HUDEP-2 (cell line): ENCODE measurements around the gene AMBP.
"Not testable (repeated sequence)": the region's sequence is repeated elsewhere in the genome, so short reads cannot be mapped to it uniquely, and the experiment has no call there.

Experiments
- DNase-seq, 76 experiments: peaks; one replicate each; lab custom pipeline; 2025; ENCODE audit not compliant: unreplicated experiment in 76 of 76; lab: John Stamatoyannopoulos, UW

Gene AMBP

GRCh38 chr9:114092336-114092735 lies 14.2 kb upstream of the AMBP start:
- DNase-seq, result no peak

DNA sequence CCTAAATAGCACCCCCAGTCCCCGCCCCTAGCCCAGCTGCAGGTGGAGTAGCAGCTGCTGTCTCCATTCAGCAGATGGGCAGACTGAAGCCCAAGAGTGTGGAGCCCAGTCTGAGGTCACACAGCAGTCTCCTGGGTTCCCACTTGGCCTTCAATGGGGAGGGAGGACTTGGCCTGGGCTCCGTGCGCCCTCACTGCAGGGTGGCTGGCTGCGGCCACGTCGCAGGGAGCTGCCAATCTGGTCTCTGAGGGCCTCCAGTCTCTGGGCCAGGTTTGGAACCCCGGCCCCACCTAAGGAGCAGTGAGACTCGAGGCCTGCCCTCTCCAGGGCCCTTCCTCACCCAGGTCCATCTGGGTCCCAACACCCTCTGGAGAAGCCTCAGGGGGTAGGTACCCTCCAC lies 13.6 kb upstream of the AMBP start:
- DNase-seq, result no peak

- DNase-seq, result no peak
Observed at GRCh38 chr9:114090798-114091197, 12.7 kb upstream of the AMBP start.

DNA sequence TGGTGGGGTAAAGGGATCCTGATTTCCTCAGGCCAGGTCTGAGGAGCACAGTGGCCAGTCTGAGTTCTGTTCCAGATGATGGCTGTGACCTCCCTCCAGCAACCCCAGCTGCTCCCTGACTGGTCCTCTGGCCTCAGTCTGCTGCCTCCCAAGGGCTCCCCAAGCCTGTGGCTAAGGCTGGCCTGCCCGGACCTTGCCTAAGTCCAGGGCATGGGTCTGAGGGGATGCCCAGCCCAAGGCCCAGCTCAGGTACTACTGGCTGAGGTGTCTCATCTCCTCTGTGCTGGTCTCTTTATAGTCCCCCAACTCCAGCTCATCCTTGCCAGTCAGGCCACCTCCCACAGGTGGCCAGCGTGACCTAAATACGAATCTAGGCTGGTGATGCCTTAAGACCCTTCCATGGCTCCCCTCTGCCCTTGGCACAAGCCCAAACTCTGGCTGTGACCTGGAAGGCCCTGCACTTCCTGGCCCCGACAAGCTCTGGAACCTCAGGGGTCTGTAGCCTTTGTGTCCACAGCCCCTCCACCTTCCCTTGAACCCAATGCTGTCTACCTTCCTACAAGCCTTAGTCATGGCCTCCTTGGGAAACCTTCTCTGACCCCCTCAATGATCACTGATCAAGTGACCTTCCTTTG lies 11.2 kb upstream of the AMBP start:
- DNase-seq, result no peak

- no peak for DNase-seq
Observed at GRCh38 chr9:114088571-114089170, 10.6 kb upstream of the AMBP start.

GRCh38 chr9:114087721-114088120 lies 9.6 kb upstream of the AMBP start:
- DNase-seq, result no peak

DNA sequence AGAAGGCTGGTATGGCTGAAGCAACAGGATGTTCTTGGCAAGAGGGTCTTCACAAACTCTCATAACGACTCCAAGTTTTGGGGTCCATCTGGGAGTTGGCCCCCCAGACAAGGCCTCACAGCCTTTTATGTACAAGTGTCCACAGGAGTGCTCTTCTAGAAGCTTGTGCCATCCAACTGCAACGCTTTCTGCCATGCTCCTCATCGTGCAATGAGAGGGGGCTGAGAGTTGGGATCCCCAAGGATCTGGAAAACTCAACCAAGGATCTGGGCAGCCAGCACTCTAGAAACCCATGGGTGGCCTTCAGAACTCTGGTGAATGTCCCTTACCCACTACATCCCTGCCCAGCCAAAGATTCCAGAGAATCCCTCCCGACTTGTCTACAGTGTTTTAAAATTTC lies 8.5 kb upstream of the AMBP start:
- no peak for DNase-seq

- DNase-seq, result no peak
Observed at GRCh38 chr9:114086009-114086408, 7.9 kb upstream of the AMBP start.

DNA sequence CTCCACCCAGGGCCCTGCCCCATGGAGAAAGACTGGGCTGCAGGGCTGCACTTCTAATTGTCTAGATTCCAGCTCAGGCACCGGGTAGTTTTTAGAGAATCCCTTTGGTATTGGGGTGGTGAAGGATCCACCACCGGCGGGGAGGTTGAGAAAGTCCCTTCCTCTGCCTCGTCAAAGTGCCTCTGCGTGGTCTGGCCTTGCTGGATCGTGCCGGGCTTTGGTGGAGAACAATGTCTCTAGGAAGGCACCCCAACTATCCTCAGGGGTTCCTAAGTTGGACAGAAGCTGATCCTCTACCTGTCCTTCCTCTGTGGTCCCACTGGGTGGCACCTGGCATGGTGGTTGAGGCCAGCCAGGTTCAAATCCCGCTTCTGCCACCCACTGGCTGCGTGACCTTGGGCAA lies 7.3 kb upstream of the AMBP start:
- DNase-seq, result no peak

DNA sequence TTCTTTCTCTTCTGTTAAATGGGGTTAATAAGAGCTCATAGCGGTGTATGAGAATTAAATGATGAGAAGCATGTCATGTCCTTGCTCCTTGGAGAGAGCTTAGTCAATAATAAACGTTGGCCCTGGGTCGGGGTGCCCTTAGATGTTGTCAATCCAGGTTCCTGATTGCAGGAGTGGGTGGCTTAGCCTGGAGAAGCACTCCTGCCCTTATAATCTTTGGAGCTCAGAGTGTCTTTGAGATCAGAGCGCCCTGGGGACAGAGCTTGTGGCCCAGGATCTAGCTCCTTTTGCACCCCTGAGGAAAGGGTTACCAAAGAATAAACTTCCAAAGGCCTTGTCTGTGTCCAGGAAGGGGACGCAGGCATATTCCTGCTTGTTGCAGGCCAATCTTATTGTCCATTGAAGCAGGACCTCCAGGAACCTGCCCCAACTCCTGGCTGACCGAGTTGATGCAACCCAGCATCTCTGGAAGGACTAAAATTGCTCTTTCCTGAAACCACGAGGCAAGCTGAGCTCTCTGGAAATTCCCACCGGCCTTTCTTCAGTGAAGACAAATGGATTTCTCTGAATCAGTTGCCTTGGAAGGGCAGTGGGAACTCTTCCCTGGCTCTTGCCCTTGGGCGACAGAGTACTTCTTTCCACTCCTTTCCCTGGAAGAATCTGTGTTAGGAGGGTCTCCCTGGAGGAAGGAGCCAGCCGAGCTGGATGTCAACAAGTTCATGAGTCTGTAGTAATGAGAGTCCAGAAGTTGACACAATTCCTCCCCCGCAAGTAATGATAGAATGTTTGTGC lies 6.4 kb upstream of the AMBP start:
- DNase-seq, result no peak

DNA sequence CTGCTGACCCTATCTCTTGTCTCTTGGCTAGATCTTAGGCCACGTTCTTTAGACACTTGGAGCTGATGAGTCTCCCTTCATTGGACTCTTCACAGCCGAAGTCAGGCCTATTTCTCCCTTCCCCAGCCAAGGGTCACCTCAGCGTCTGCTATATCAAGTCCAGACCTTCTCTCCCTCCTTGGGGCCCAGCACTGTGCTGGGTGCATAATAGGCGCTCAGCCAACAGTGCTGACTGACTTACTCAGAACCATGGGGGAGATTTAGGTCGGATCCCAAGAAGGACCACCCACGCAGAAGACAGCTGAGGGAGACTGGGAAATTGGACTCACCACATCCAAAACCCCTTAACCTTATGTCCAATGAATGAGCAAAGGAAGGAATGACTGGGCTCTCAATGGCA lies 5.6 kb upstream of the AMBP start:
- DNase-seq, result no peak

DNA sequence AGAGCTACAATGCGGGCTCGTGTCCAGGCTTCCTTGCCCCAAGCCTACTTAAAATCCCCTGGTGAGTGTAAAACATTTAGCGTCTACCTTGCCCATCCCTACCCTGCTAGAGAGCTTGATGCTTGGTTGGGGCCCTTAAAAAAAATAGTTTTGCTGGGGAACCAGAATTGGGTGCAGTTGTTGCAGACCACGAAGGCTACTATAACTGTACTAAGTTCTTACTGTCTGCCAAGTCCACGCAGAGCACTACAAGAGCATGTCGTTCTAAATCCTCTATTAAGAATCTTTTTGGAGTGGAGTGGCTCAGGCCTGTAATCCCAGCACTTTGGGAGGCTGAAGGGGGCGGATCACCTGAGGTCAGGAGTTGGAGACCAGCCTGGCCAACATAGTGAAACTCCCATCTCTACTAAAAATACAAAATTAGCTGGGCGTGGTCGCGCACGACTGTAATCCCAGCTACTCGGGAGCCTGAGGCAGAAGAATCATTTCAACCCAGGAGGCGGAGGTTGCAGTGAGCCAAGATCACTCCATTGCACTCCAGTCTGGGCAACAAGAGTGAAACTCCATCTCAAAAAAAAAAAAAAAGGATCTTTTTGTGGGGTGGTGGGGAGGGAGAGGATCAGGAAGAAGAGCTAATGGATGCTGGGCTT lies 4.8 kb upstream of the AMBP start:
- DNase-seq, result not testable (repeated sequence)

DNA sequence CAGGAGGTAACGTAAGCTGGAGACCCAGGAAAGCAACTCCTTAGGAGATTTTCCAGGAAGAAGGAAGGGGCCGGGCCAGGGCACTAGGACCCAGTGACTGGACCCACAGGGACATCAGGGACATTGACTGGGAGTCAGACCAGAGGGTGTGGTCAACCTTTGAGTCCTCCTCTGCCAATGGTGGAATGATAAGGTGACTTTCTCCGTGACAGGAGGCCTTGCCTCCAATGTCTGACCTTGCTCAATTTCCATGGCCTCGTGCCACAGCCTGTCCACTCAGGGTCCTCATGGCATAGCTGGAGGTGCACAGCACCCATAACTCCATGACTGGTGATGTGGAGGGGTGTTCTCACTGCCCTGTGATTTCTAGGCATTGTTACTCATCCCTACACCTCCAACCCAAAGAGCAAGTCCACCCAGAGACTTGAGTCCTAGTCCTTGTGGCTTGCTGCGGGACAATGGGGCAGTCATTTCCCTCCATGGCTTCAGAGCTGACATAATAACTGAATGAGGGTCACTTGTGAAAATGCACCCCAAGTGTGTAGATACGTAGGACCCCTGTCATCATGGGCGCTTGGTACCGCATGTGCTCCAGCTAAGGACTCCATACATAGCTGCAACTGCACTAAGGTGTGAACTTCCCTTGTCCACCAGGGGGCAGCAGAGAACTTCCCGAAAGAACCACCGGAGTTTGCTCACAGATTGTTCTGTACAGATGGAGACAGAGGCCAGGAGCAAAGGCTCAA lies 4.1 kb upstream of the AMBP start:
- DNase-seq, result peak in 66 of 76 experiments; percentile 4 to 81 (median 48)

DNA sequence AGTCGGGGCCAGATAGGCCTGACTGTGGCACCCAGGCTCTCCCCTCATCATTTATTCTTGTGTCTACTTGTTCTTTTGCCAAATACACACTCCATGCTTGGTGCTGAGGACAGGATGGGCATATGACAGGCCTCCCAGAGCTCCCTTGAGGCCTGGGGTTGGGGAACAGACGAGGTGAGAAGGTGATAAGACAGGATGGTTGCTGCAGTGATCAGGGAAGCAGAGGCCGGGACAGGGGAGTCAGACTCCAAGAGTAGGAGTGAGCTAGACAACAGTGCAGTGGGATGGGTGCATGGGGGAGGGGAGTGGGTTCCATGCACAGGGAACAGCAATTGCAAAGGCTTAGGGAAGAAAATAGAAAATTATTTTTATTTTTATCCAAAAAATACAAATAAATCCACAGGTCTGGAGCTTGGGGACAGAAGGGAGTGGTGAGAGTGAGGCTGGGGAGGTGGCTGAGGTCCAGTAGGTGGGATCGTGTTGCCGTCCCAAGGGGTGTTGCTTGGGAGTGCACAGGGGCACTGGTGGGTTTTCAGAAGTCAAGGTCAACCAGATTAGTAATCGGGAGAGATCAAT lies 3.4 kb upstream of the AMBP start:
- no peak for DNase-seq

DNA sequence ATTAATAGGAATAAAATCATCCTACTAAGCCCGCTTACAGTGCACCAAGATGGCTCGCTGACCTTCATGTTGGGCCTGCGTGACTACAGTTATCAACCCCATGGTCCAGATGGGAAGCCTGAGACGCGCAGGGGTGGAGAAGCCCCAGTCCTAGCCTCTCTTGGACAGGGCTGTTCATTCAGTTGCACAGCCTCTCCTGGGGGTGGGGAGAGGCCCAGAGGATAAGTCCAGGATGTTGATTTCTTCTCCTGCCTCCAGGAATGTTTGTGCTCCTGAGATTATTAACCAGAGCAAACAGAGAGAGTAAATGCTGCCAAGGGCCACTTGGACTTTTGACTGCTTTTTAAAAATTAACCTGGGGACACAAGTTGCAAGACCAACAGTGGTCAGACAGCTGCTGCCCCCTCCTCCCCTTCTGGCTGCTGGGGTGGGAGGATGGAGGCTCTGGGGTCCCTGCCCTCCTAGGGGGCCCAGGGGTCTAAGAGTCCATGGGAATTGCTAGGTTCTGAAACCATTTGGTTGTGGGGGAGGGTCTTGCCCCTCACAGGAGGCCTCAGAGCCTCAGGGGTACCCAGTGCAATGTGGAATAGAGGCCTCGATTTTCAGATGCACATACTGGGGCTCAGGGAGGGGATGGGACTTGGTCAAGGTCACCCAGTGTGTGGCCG lies 2.8 kb upstream of the AMBP start:
- DNase-seq, result no peak

- no peak for DNase-seq
Observed at GRCh38 chr9:114080195-114080772, 2.2 kb upstream of the AMBP start.

DNA sequence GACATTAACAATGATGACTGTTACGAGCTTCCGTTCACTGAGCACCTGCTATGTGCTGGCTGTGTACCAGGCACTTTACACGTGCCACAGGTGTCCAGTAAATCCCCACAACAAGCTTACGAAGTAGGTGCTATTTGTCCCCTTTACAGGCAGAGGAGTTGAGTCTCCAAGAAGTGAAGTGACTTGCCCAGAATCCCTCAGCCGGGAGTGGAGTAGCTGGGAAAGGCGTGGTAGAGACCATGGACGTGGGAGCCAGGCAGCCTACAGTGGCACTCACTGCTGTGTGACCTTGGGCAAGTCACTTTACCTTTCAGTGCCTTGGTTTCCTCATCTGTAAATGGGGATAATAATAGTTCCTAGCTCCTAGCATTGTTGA lies 669 bp upstream of the AMBP start:
- no peak for DNase-seq

GRCh38 chr9:114077162-114077837 lies 800 bp downstream of the AMBP start:
- no peak for DNase-seq
